GM12878 (cell line): ENCODE measurements around the gene PPP1R12B. TPM values are rescaled to one million over a fixed set of nuclear protein-coding genes. Genes with fewer than 3 reads are reported as not detected.
"Not testable (repeated sequence)": the region's sequence is repeated elsewhere in the genome, so short reads cannot be mapped to it uniquely, and the experiment has no call there.

Source experiments
- ATAC-seq: fragments of 200-7000 bp; cut with Tn5 transposase; 3 replicates; pipeline ENCODE4 v1.9.1; 2020; ENCODE audit warnings: mild to moderate bottlenecking, moderate library complexity
- BruUV-seq: library from RNA; stranded (reverse); fragments of 400-500 nt; replicated peaks from 2 replicates; lab custom pipeline; 2021; lab: Mats Ljungman, UMichigan
- CTCF ChIA-PET: fragments of 300-600 bp; sonication (Branson Sonifier 250); formaldehyde crosslinking; extraction: SDS; loops from one replicate; lab custom pipeline; 2021; ENCODE audit warnings: inconsistent platforms; lab: Yijun Ruan, JAX
- POLR2A ChIA-PET: fragments of 350-600 bp; formaldehyde crosslinking; extraction: SDS; loops from one replicate; lab custom pipeline; 2021; ENCODE audit warnings: inconsistent platforms; lab: Charles Lee
- RAD21 ChIA-PET: fragments of 300-600 bp; sonication (Branson Sonifier 250); formaldehyde crosslinking; loops from one replicate; lab custom pipeline; 2023; ENCODE audit warnings: antibody characterized with exemption; ENCODE audit not compliant: unreplicated experiment; lab: Charles Lee
- SMC1A ChIA-PET: fragments of 300-600 bp; sonication (Branson Sonifier 250); formaldehyde crosslinking; loops from one replicate; lab custom pipeline; 2023; ENCODE audit not compliant: unreplicated experiment, uncharacterized antibody; lab: Charles Lee
- DNase-seq: peaks from one replicate; pipeline ENCODE4 v3.0.0-alpha.2; 2011; ENCODE audit warnings: low read depth, low spot score
- FAIRE-seq: peaks from 3 replicates; lab custom pipeline; 2011; peaks lifted over from hg19 to GRCh38; lab: Jason Lieb, UNC
- H2AFZ ChIP-seq: 2 replicates; pipeline ENCODE4 v1.6.0; 2011; ENCODE audit warnings: low read depth, low read length, control low read depth; ENCODE audit not compliant: control insufficient read depth
- H3K27ac ChIP-seq: 2 replicates; pipeline ENCODE4 v1.5.1; 2011; ENCODE audit warnings: control low read depth; ENCODE audit not compliant: control insufficient read depth, insufficient read depth
- H3K27me3 ChIP-seq, 2 experiments: replicated peaks in 1 of 2; 2 replicates each; pipeline versions ENCODE4 v1.6.0 to v1.6.1; 2011; ENCODE audit warnings: low read length in 1 of 2; ENCODE audit not compliant: control insufficient read depth in 2 of 2, insufficient read depth in 2 of 2
- H3K36me3 ChIP-seq, 2 experiments: 2 replicates each; pipeline ENCODE4 v1.5.1; 2011; ENCODE audit warnings: low read length in 1 of 2; ENCODE audit not compliant: control insufficient read depth in 2 of 2, insufficient read depth in 2 of 2
- H3K4me1 ChIP-seq: 2 replicates; pipeline ENCODE4 v1.6.1; 2011; ENCODE audit warnings: mild to moderate bottlenecking, low read length, moderate library complexity, mixed read lengths; ENCODE audit not compliant: control insufficient read depth, insufficient read depth
- H3K4me2 ChIP-seq: 2 replicates; pipeline ENCODE4 v1.6.0; 2011; ENCODE audit warnings: control low read depth; ENCODE audit not compliant: control insufficient read depth, insufficient read depth
- H3K4me3 ChIP-seq: fragments of 200-600 bp; sonication (generic); 2 replicates; pipeline ENCODE4 v1.5.1; 2016
- H3K79me2 ChIP-seq: 2 replicates; pipeline ENCODE4 v1.6.0; 2011; ENCODE audit warnings: low read length; ENCODE audit not compliant: control insufficient read depth, insufficient read depth
- H3K9ac ChIP-seq: 2 replicates; pipeline ENCODE4 v1.8.0; 2011; ENCODE audit warnings: low read length, control low read depth, mixed read lengths; ENCODE audit not compliant: control insufficient read depth, insufficient read depth
- H3K9me3 ChIP-seq: replicated peaks from 3 replicates; pipeline ENCODE4 v1.5.1; 2011; ENCODE audit warnings: mild to moderate bottlenecking, low read length; ENCODE audit not compliant: control insufficient read depth, insufficient read depth
- H4K20me1 ChIP-seq: 2 replicates; pipeline ENCODE4 v1.6.0; 2011; ENCODE audit not compliant: control insufficient read depth, insufficient read depth
- E2F8 ChIP-seq: fragments of 450-650 bp; IDR thresholded peaks from 2 replicates; pipeline ENCODE4 v1.6.1; 2018; ENCODE audit warnings: mild to moderate bottlenecking, low read depth, moderate library complexity; ENCODE audit not compliant: partially characterized antibody
- FOS ChIP-seq: IDR thresholded peaks from 3 replicates; pipeline ENCODE4 v1.6.1; 2011; ENCODE audit warnings: borderline replicate concordance; ENCODE audit not compliant: insufficient read length; ENCODE audit errors: extremely low read depth
- HCFC1 ChIP-seq: fragments of 150-350 bp; IDR thresholded peaks from 2 replicates; pipeline ENCODE4 v1.6.1; 2014; ENCODE audit warnings: low read length
- SREBF1 ChIP-seq: IDR thresholded peaks from 2 replicates; pipeline ENCODE4 v1.6.1; 2012; ENCODE audit warnings: mild to moderate bottlenecking, low read length
- ZNF207 ChIP-seq: fragments of 450-650 bp; IDR thresholded peaks from 2 replicates; pipeline ENCODE4 v1.6.1; 2014; ENCODE audit warnings: antibody characterized with exemption, mild to moderate bottlenecking, borderline replicate concordance
- WGBS: methylation state at CpG from one replicate; pipeline ENCODE4 v1.1.6; 2016; ENCODE audit warnings: low lambda C conversion rate; ENCODE audit not compliant: insufficient replicate concordance, insufficient coverage; ENCODE audit errors: missing lambda C conversion rate; 5-methylcytosine and 5-hydroxymethylcytosine counted together
- in situ Hi-C: fragments of 300-500 bp; cut with MboI; formaldehyde crosslinking; loops from 9 replicates; pipeline ENCODE4 v1.14.3; 2018; ENCODE audit warnings: mixed read lengths
- intact Hi-C: fragments of 100-400 bp; cut with micrococcal nuclease; formaldehyde crosslinking; loops from one replicate; pipeline ENCODE4 v1.14.2; 2022; ENCODE audit not compliant: unreplicated experiment
- polyA plus RNA-seq, 11 experiments: library from polyadenylated mRNA; depleted of rRNA in 4 of 11; unstranded in 6 of 11; stranded (reverse) in 5 of 11; fragments of >200 nt; fragmentation: Nextera tagmentation in 4 of 11; fragmentation: Illumina TruSeq in 1 of 11; extraction: Ambion mirVana in 4 of 11; extraction: Trizol in 1 of 11; gene quantifications; 1 replicate in 1 of 11; 2 replicates in 10 of 11; pipeline versions ENCODE4 v1.2.1 to v1.2.3, GENCODE V29; 2011 to 2016; ENCODE audit warnings: inconsistent platforms in 2 of 11, missing spikeins in 2 of 11, low read depth in 1 of 11
- total RNA-seq, 4 experiments: library from RNA; depleted of rRNA in 3 of 4; stranded (reverse); fragments of >200 nt in 3 of 4; fragmentation: Illumina TruSeq in 1 of 4; extraction: Trizol in 1 of 4; gene quantifications; 2 replicates each; pipeline versions ENCODE4 v1.2.1 to v1.2.3, GENCODE V29; 2013 to 2021
- TF ChIP-seq, protein P1 (sequence below): fragments of 150-350 bp; IDR thresholded peaks from 2 replicates; pipeline ENCODE4 v1.6.1; 2016; ENCODE audit warnings: low read depth, low read length

PPP1R12B gene
- total and polyA plus RNA-seq, 10 of the 15 experiments (the other 5 are each of a cell fraction or from before 2014, with no cell fraction given) = 0.29 to 9.4 (median 4.7) TPM

- TF ChIP-seq E2F8 = no peak
- no peak for TF ChIP-seq SREBF1
These were observed 282.8 kb downstream of the PPP1R12B start (continued) for GRCh38 chr1:202631076-202631923.

GRCh38 chr1:202632241-202632640, 283.7 kb downstream of the PPP1R12B start:
- RAD21 ChIA-PET = no interaction called here

GRCh38 chr1:202636171-202636570, 287.7 kb downstream of the PPP1R12B start:
- H2AFZ ChIP-seq, POLR2A ChIA-PET, ATAC-seq, H3K4me2 ChIP-seq, intact Hi-C loops, H3K27ac ChIP-seq, H3K4me3 ChIP-seq, in situ Hi-C loops, H3K9me3 ChIP-seq, H3K36me3 ChIP-seq, FAIRE-seq, H4K20me1 ChIP-seq, BruUV-seq, H3K4me1 ChIP-seq, RAD21 ChIA-PET, H3K9ac ChIP-seq, H3K27me3 ChIP-seq, SMC1A ChIA-PET, H3K79me2 ChIP-seq, CTCF ChIA-PET, DNase-seq: not testable (repeated sequence)
- 3% methylated on average over 3 of the region's 3 CpGs for WGBS

More at GRCh38 chr1:202632241-202632640, 283.7 kb downstream of the PPP1R12B start:
- H3K27me3 ChIP-seq = no peaks in the 10 kb centered on the region; a peak in 1 of 4 replicates
- intact Hi-C loops = no loop called here
- H3K4me3 ChIP-seq = no peak overlapping the region
- BruUV-seq = no TSS peak
- in situ Hi-C loops = no loop called here
- no peak for ATAC-seq
- no peaks in the 10 kb centered on the region for H3K36me3 ChIP-seq
- POLR2A ChIA-PET = no interaction called here
- SMC1A ChIA-PET = interaction anchor here (2.2 kb wide), 1 partner anchor 88 kb away, joined by 4 read pairs; no protein-coding TSS in a partner anchor
- H3K79me2 ChIP-seq = no peaks in the 10 kb centered on the region
- no peak overlapping the region for H2AFZ ChIP-seq
- no peaks in the 10 kb centered on the region for H3K9me3 ChIP-seq
- 74% methylated on average over 10 of the region's 10 CpGs for WGBS
- CTCF ChIA-PET = no interaction called here
- peaks cover 17% of the 10 kb centered on the region for H3K4me1 ChIP-seq
- TF ChIP-seq ZNF207 (no peak), FOS (no peak), HCFC1 (no peak)
- TF ChIP-seq, protein P1, sequence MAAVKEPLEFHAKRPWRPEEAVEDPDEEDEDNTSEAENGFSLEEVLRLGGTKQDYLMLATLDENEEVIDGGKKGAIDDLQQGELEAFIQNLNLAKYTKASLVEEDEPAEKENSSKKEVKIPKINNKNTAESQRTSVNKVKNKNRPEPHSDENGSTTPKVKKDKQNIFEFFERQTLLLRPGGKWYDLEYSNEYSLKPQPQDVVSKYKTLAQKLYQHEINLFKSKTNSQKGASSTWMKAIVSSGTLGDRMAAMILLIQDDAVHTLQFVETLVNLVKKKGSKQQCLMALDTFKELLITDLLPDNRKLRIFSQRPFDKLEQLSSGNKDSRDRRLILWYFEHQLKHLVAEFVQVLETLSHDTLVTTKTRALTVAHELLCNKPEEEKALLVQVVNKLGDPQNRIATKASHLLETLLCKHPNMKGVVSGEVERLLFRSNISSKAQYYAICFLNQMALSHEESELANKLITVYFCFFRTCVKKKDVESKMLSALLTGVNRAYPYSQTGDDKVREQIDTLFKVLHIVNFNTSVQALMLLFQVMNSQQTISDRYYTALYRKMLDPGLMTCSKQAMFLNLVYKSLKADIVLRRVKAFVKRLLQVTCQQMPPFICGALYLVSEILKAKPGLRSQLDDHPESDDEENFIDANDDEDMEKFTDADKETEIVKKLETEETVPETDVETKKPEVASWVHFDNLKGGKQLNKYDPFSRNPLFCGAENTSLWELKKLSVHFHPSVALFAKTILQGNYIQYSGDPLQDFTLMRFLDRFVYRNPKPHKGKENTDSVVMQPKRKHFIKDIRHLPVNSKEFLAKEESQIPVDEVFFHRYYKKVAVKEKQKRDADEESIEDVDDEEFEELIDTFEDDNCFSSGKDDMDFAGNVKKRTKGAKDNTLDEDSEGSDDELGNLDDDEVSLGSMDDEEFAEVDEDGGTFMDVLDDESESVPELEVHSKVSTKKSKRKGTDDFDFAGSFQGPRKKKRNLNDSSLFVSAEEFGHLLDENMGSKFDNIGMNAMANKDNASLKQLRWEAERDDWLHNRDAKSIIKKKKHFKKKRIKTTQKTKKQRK = no peak
- TF ChIP-seq, all 136 proteins: peak for 0
- H4K20me1 ChIP-seq = no peaks in the 10 kb centered on the region
- DNase-seq (no peak), FAIRE-seq (no peak)
- no peak overlapping the region for H3K9ac ChIP-seq
- no peak overlapping the region for H3K4me2 ChIP-seq
- no peak overlapping the region for H3K27ac ChIP-seq
